Testis (tissue), 2 donors: Measurements from ENCODE around the gene FAM216B.

Experiments
- POLR2A ChIP-seq: fragments of 450-650 bp; IDR thresholded peaks from one replicate; pipeline ENCODE4 v1.6.1; 2017; ENCODE audit warnings: antibody characterized with exemption, mild to moderate bottlenecking, moderate library complexity
- TF ChIP-seq, protein P1 (sequence below), 3 experiments: fragments of 450-650 bp in 2 of 3; fragments of 200-600 bp in 1 of 3; sonication (generic) in 1 of 3; IDR thresholded peaks; one replicate each; pipeline ENCODE4 v1.5.1; 2016 to 2019; ENCODE audit warnings: antibody characterized with exemption in 3 of 3, mild to moderate bottlenecking in 2 of 3, moderate library complexity in 1 of 3

DNA sequence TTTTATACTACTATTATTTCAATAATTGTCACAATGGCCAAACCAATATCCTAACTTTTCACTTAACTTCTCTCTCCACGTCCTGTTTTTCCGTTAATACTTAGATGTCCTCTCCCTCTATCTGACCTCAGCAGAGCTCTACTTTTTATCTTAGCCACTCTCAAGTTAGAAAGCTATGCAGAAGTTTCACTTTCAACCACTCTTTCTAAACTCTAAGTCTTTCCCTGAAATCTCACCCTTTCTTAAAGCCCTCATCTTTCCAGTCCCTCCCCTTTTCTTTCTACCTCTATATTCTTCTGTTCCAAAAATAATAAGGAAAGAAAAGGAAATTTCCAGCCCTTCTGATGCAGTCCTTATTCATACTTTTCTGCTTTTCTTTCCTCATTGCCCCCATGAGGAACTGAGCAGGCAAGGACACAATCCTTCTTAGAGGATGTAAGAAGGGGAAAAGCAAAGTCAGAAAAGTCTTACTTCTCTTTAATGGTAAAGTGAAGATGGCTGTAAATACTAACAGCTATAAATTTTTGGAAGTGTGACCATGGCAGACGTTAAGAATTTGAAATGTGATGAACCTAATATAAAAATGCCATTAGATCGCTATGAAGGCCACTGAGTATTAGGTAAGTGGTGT lies 23.0 kb downstream of the FAM216B start:
- TF ChIP-seq, protein P1, sequence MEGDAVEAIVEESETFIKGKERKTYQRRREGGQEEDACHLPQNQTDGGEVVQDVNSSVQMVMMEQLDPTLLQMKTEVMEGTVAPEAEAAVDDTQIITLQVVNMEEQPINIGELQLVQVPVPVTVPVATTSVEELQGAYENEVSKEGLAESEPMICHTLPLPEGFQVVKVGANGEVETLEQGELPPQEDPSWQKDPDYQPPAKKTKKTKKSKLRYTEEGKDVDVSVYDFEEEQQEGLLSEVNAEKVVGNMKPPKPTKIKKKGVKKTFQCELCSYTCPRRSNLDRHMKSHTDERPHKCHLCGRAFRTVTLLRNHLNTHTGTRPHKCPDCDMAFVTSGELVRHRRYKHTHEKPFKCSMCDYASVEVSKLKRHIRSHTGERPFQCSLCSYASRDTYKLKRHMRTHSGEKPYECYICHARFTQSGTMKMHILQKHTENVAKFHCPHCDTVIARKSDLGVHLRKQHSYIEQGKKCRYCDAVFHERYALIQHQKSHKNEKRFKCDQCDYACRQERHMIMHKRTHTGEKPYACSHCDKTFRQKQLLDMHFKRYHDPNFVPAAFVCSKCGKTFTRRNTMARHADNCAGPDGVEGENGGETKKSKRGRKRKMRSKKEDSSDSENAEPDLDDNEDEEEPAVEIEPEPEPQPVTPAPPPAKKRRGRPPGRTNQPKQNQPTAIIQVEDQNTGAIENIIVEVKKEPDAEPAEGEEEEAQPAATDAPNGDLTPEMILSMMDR (IDR thresholded peaks at IDR 0.05), result no peak
- TF ChIP-seq POLR2A, result no peak
